OCI-M2 (cell line): ENCODE data around the gene CRACR2B.

Experiments used
- DNase-seq: peaks from one replicate; lab custom pipeline; 2025; ENCODE audit not compliant: unreplicated experiment; lab: John Stamatoyannopoulos, UW

CRACR2B gene

GRCh38 chr11:827897-828192 is at the start of gene CRACR2B:
Gene CRACR2B, plus strand, starts transcription at chr11:827919. Its CDS starts 689 bp downstream, at chr11:828608.
- DNase-seq = no peak

GRCh38 chr11:778976-779954 is 48.5 kb upstream of the CRACR2B start:
- DNase-seq = no peak

- no peak for DNase-seq
Measured at GRCh38 chr11:779955-780532, 47.7 kb upstream of the CRACR2B start.

- no peak for DNase-seq
Measured at GRCh38 chr11:782264-783174, 45.2 kb upstream of the CRACR2B start.

GRCh38 chr11:783581-784015 is 44.1 kb upstream of the CRACR2B start:
- DNase-seq = no peak

- DNase-seq = no peak
Measured at GRCh38 chr11:786235-787083, 41.3 kb upstream of the CRACR2B start.

- DNase-seq = no peak
Measured at GRCh38 chr11:787084-787675, 40.5 kb upstream of the CRACR2B start.

GRCh38 chr11:788009-788640 is 39.6 kb upstream of the CRACR2B start:
- no peak for DNase-seq

GRCh38 chr11:788953-789940 is 38.5 kb upstream of the CRACR2B start:
- DNase-seq = no peak

GRCh38 chr11:789943-790342 is 37.8 kb upstream of the CRACR2B start, which contains the start of gene CEND1:
Gene CEND1, minus strand, starts transcription at chr11:790090. Its CDS starts 1,514 bp downstream, at chr11:788576.
- no peak for DNase-seq

- DNase-seq = no peak
Measured at GRCh38 chr11:790721-791564, 36.8 kb upstream of the CRACR2B start.

- DNase-seq = no peak
Measured at GRCh38 chr11:791658-792534, 35.8 kb upstream of the CRACR2B start.

GRCh38 chr11:792535-792821 is 35.2 kb upstream of the CRACR2B start:
- no peak for DNase-seq

- no peak for DNase-seq
Measured at GRCh38 chr11:792873-793272, 34.8 kb upstream of the CRACR2B start.

GRCh38 chr11:793556-793955 is 34.2 kb upstream of the CRACR2B start:
- DNase-seq = no peak

- DNase-seq = no peak
Measured at GRCh38 chr11:794013-794765, 33.5 kb upstream of the CRACR2B start.
